ENCODE measurements around the gene ISM2.
"Not testable (repeated sequence)": the region's sequence is repeated elsewhere in the genome, so short reads cannot be mapped to it uniquely, and the experiment has no call there.

ISM2 gene

GRCh38 chr14:77498120-77498979 is at the start of gene ISM2:
Gene ISM2 (minus strand): TSS chr14:77498816. CDS start chr14:77498793, 23 bp downstream.
- FAIRE-seq, result no peak

GRCh38 chr14:77547512-77548180 is 49.0 kb upstream of the ISM2 start:
- FAIRE-seq (no peak), DNase-seq (ENCODE audit: low spot score) (no peak)

More at GRCh38 chr14:77498120-77498979, at the start of gene ISM2:
- no peak for DNase-seq (ENCODE audit: low spot score)

DNA sequence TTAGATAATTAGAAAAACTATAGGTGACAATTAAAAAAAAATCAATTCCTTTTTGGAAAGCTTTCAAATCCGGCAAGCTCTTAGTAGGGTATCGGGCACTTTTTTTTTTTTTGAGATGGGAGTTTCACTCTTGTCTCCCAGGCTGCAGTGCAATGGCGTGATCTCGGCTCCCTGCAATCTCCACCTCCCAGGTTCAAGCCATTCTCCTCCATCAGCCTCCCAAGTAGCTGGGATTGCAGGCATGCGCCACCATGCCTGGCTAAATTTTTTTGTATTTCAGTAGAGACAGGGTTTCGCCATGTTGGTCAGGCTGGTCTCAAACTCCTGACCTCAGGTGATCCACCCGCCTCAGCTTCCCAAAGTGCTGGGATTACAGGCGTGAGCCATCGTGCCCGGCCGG is 46.6 kb upstream of the ISM2 start:
- not testable (repeated sequence) for FAIRE-seq

DNA sequence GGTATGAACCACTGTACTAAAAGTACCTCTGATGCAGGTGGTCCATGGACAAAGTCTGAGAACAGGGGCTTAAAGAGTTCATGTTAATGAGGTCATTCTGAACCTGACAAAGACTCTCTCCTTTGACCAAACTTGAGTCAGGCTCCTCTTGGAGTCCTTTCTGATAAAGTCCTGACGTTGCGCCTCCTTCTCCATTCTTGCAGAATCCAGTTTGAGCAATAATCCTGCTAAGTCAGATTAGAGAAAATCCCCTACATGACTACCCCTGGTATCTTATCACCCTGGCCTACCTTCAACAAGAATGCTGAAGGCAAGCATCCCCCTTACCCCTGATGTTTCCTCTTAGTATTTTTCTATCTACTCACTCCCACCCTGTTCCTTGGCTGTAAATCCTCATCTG is 46.0 kb upstream of the ISM2 start:
- no peak for FAIRE-seq
- DNase-seq (ENCODE audit: low spot score), result no peak

More for the DNA sequence above, 46.6 kb upstream of the ISM2 start:
- not testable (repeated sequence) for DNase-seq (ENCODE audit: low spot score)

- no peak for FAIRE-seq
- no peak for DNase-seq (ENCODE audit: low spot score)
These were observed 45.2 kb upstream of the ISM2 start for GRCh38 chr14:77543637-77544334.

- no peak for FAIRE-seq
- no peak for DNase-seq (ENCODE audit: low spot score)
These were observed 44.6 kb upstream of the ISM2 start for GRCh38 chr14:77543240-77543551.

DNA sequence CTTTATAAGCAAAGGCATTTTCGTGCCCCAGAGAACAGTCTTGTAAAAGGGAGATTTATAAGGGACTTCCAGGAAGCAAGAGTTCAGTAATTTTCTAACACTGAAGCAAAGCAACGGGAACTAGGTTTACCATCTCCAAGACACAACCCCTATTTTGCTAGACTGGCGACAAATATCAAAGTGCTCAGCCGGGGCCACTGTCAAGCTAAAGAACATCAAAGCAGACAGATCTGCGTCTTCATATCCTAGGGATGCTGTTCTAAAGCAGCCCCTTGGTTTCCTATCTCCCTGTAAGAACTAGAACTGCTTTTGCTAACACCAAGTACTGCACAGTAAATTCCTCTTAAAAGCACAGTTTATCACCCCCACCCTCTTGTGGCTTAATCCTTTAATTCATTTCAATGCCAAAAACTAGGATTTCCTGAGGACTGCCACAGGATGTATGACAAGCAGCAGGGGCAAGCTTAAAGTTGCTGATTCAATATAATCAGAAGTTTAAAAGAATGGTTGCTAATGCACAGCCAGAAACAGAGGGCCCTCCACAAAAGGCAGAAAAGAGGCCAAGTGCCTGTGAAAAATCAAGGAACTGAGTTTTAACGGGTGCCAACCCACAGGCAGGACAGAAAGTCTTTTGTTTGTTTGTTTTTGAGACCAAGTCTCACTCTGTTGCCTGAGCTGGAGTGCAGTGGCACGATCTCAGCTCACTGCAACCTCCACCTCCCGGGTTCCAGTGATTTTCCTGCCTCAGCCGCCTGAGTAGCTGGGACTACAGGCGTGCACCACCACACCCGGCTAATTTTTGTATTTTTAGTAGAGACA is 44.0 kb upstream of the ISM2 start:
- DNase-seq (ENCODE audit: low spot score) (no peak), FAIRE-seq (no peak)

DNA sequence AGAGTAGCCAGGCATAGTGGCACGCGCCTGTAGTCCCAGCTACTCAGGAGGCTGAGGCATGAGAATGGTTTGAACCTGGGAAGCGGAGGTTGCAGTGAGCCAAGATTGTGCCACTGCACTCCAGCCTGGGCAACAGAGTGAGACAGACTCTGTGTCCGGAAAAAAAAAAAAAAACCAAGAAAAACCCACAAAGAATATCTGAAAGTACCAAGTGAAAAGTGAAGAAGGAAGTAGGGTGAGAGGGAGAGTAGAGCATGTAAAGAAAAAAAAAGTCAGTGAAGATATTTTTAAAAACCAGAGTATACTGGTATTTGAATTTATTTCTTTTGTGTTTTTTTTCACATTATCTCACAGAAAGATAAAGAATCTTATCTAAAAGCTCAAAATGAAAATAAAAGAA is 43.3 kb upstream of the ISM2 start:
- DNase-seq (ENCODE audit: low spot score), result no peak
- FAIRE-seq, result no peak

- DNase-seq (ENCODE audit: low spot score); FAIRE-seq: not testable (repeated sequence)
These were observed 38.3 kb upstream of the ISM2 start for GRCh38 chr14:77536951-77537350.

DNA sequence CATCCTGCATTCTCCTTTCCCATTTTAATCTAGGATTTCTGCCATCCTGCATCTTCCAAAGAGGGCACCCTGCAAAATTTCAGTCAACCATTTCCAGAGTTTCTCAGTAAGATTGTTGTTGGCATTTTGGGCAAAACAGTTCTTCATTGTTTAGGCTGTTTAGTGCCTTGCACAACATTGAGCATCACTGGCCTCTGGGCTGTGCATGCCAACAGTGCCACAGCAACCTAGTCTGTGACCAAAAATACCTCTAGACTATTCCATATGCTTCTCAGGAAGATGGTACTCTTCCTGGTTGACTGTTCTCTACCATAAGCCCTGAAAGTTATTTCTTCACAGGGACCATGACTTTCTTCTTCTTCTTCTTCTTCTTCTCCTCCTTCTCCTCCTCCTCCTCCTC is 32.5 kb upstream of the ISM2 start:
- FAIRE-seq (no peak), DNase-seq (ENCODE audit: low spot score) (no peak)

GRCh38 chr14:77529963-77530362 is 31.3 kb upstream of the ISM2 start:
- DNase-seq (ENCODE audit: low spot score) (no peak), FAIRE-seq (no peak)

GRCh38 chr14:77529213-77529612 is 30.6 kb upstream of the ISM2 start:
- no peak for DNase-seq (ENCODE audit: low spot score)
- FAIRE-seq, result no peak

DNA sequence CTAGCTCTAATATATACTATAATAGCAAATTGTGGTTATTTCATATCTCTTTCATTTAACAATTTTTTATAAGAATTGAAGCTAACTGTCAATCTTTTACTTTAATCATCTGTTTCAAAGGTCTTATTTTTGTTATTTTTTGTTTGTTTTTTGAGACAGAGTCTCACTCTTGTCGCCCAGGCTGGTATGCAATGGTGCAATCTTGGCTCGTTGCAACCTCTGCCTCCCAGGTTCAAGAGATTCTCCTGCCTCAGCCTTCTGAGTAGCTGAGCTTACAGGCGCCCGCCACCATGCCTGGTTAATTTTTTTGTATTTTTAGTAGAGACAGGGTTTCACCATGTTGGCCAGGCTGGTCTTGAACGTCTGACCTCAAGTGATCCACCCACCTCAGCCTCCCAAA is 30.1 kb upstream of the ISM2 start:
- not testable (repeated sequence) for FAIRE-seq; DNase-seq (ENCODE audit: low spot score)

GRCh38 chr14:77526266-77526665 is 27.6 kb upstream of the ISM2 start:
- DNase-seq (ENCODE audit: low spot score) (no peak), FAIRE-seq (no peak)

DNA sequence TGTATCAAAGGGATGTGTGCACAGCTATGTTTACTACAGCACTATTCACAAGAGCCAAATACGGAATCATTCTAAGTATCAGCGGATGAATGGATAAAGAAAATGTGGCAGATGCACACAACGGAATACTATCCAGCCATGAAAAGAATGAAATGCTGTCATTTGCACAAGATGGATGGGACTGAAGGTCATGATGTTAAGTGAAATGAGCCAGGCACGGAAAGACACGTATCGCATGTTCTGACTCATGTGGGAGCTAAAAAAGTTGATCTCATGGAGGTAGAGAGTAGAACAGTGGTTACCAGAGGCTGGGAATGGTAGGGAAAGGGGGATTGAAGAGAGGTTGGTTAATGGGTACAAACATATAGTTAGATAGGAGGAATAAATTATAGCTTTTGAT is 25.9 kb upstream of the ISM2 start:
- DNase-seq (ENCODE audit: low spot score) (no peak), FAIRE-seq (no peak)

GRCh38 chr14:77523109-77523508 is 24.5 kb upstream of the ISM2 start:
- DNase-seq (ENCODE audit: low spot score), result no peak
- FAIRE-seq, result no peak

DNA sequence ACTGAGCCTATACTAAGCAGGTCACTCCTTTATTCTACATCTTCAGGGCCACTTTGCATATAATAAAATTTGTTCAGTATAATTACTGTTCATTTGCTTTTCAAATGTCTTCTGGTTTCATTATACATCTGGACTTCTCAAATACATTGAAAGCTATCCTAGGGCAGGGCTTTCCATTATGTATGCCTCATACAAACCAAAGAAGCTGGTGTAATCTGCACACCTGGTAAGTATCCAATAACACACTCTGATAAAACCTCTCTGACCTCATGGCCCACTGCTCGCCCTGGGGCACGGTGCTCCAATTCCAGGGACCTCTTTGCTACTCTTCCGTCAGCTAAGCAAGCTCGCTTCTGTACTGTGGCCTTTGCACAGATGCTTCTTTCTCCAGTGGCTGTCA is 21.9 kb upstream of the ISM2 start:
- FAIRE-seq, result no peak
- no peak for DNase-seq (ENCODE audit: low spot score)

GRCh38 chr14:77516126-77516525 is 17.5 kb upstream of the ISM2 start:
- FAIRE-seq (no peak), DNase-seq (ENCODE audit: low spot score) (no peak)

DNA sequence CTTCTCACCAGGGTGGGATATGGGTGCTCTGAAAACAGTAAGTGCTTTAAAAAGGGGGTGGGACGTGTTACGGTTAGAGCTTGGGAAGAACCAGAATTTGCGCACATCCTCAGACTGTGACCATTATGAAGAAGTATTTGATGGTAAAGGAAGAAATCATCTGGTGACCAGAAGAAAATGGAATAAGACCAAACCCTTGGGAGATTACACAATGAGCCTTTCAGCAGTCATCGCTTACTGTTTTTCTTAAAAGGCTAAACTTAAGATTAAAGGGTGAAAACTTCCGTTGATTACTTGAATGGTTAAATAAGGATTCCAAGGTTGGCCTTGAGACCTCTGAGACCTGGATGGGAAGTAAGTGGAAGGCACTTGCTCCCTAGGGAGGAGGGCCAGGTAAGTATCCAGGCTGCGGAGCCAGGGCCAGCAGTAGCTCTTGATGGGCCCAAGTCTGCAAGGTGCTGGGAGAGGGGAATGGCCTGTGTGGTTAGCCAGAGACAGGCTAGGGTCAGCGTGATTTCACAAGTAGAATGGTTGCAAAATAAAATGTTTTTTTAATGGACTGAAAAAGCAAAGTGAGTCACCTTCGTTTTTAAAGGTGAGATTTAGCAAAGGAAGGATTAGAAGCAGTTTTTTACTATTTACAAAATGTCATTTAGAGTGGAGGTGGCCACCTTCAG is 13.0 kb upstream of the ISM2 start:
- no peak for FAIRE-seq
- no peak for DNase-seq (ENCODE audit: low spot score)

- no peak for DNase-seq (ENCODE audit: low spot score)
- no peak for FAIRE-seq
These were observed 10.8 kb upstream of the ISM2 start for GRCh38 chr14:77509366-77509765.

DNA sequence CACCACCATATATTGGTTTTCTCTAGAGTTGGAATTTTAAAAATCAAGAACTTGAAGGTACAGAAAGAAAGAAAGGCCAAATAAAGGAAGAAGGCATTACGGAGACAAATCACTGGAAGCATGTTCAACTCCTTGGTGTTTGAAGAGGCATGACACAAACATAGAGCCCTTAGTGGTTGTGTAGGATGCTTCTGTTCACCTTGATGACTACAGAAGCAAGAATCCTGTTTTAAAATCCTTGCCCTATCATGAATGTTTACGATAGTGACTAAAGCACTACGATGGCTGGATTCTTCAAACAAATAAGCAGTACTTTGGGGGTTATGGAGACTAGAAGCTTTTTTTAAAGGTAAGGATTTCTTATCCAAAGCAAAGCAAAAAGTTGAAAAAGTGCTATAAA is 10.3 kb upstream of the ISM2 start:
- DNase-seq (ENCODE audit: low spot score) (no peak), FAIRE-seq (no peak)
